K562 (cell line): ENCODE data around the gene ZBTB38. TPM values are rescaled to one million over a fixed set of nuclear protein-coding genes. Genes with fewer than 3 reads are reported as not detected.

ENCODE experiments used
- ATAC-seq: fragments of 200-7000 bp; cut with Tn5 transposase; 3 replicates; pipeline ENCODE4 v1.9.1; 2020; ENCODE audit warnings: moderate library complexity
- BruUV-seq: library from RNA; stranded (reverse); fragments of 400-500 nt; replicated peaks from 2 replicates; lab custom pipeline; 2021; lab: Mats Ljungman, UMichigan
- CTCF ChIA-PET: fragments of 300-600 bp; formaldehyde crosslinking; extraction: SDS; loops from one replicate; lab custom pipeline; 2021; ENCODE audit warnings: low intra/inter-chr PET ratio; lab: Yijun Ruan, JAX
- POLR2A ChIA-PET: fragments of 300-600, 350-650 bp; sonication (Branson Sonifier 250); formaldehyde crosslinking; extraction: SDS; loops from one replicate; lab custom pipeline; 2021; ENCODE audit warnings: antibody characterized with exemption, inconsistent platforms; lab: Yijun Ruan, JAX
- DNase-seq, 4 experiments: peaks; one replicate each; pipeline versions ENCODE4 v3.0.0 to v3.0.0-alpha.2; 2011 to 2018; ENCODE audit warnings: low spot score in 3 of 4, mixed read lengths in 3 of 4; ENCODE audit errors: extremely low read depth in 1 of 4
- FAIRE-seq: peaks from 2 replicates; lab custom pipeline; 2011; peaks lifted over from hg19 to GRCh38; lab: Jason Lieb, UNC
- H2AFZ ChIP-seq: 2 replicates; pipeline ENCODE4 v1.6.0; 2011; ENCODE audit warnings: low read depth, low read length, control low read depth, inconsistent platforms
- H3K27ac ChIP-seq: fragments of 200-600 bp; 3 replicates; pipeline ENCODE4 v1.8.0; 2011; ENCODE audit warnings: low read depth, mild to moderate bottlenecking, control low read depth, inconsistent platforms, low read length, moderate library complexity, mixed read lengths; ENCODE audit errors: extremely low read depth
- H3K27me3 ChIP-seq, 2 experiments: fragments of 300-600 bp in 1 of 2; 2 replicates in 1 of 2; 3 replicates in 1 of 2; pipeline versions ENCODE4 v1.6.0 to v1.8.0; 2011; ENCODE audit warnings: inconsistent platforms in 2 of 2, low read length in 2 of 2, mild to moderate bottlenecking in 1 of 2, mixed read lengths in 1 of 2, moderate library complexity in 1 of 2; ENCODE audit not compliant: control insufficient read depth in 2 of 2, insufficient read depth in 2 of 2
- H3K36me3 ChIP-seq: fragments of 300-600 bp; 3 replicates; pipeline ENCODE4 v1.8.0; 2011; ENCODE audit warnings: mild to moderate bottlenecking, low read length, inconsistent platforms; ENCODE audit not compliant: control insufficient read depth, insufficient read depth
- H3K4me1 ChIP-seq, 2 experiments: fragments of 200-600 bp in 1 of 2; replicated peaks in 1 of 2; 2 replicates in 1 of 2; 3 replicates in 1 of 2; pipeline versions ENCODE4 v1.5.1 to v1.8.0; 2011; ENCODE audit warnings: inconsistent platforms in 2 of 2, low read length in 2 of 2, mild to moderate bottlenecking in 1 of 2, mixed read lengths in 1 of 2, moderate library complexity in 1 of 2; ENCODE audit not compliant: control insufficient read depth in 2 of 2, insufficient read depth in 2 of 2
- H3K4me2 ChIP-seq: 2 replicates; pipeline ENCODE4 v1.6.1; 2011; ENCODE audit warnings: low read length, control low read depth, inconsistent platforms, mixed read lengths; ENCODE audit not compliant: insufficient read depth
- H3K4me3 ChIP-seq: fragments of 200-600 bp; sonication (generic), shearing (Covaris generic); 2 replicates; pipeline ENCODE4 v1.5.1; 2016; ENCODE audit warnings: control low read depth, inconsistent platforms
- H3K79me2 ChIP-seq: fragments of 200-600 bp; 3 replicates; pipeline ENCODE4 v1.8.0; 2011; ENCODE audit warnings: low read length, inconsistent platforms; ENCODE audit not compliant: control insufficient read depth, insufficient read depth
- H3K9ac ChIP-seq, 2 experiments: 2 replicates each; pipeline versions ENCODE4 v1.6.0 to v1.6.1; 2011; ENCODE audit warnings: low read depth in 2 of 2, low read length in 2 of 2, control low read depth in 1 of 2, inconsistent platforms in 1 of 2, mild to moderate bottlenecking in 1 of 2, mixed read lengths in 1 of 2; ENCODE audit not compliant: insufficient read depth in 1 of 2
- H3K9me1 ChIP-seq: one replicate; pipeline ENCODE4 v1.6.0; 2011; ENCODE audit warnings: inconsistent platforms, mild to moderate bottlenecking, low read length, moderate library complexity; ENCODE audit not compliant: control insufficient read depth, insufficient read depth
- H3K9me3 ChIP-seq: replicated peaks from 2 replicates; pipeline ENCODE4 v1.5.1; 2011; ENCODE audit warnings: low read depth, low read length, inconsistent platforms; ENCODE audit not compliant: control insufficient read depth, insufficient read depth
- H4K20me1 ChIP-seq: replicated peaks from 2 replicates; pipeline ENCODE4 v1.6.1; 2011; ENCODE audit warnings: low read length, inconsistent platforms, mixed read lengths; ENCODE audit not compliant: control insufficient read depth, insufficient read depth
- CBFA2T2 ChIP-seq: fragments of 450-650 bp; conservative IDR thresholded peaks from 2 replicates; pipeline ENCODE4 v1.6.1; 2017; ENCODE audit warnings: mild to moderate bottlenecking
- KDM5B ChIP-seq: fragments of 200-600 bp; sonication (generic); IDR thresholded peaks from 2 replicates; pipeline ENCODE4 v1.6.1; 2012; ENCODE audit warnings: low read depth, mild to moderate bottlenecking, moderate library complexity, low read length, control low read depth, inconsistent platforms; ENCODE audit not compliant: insufficient replicate concordance
- MBD1 ChIP-seq: fragments of 250-450 bp; sonication (Bioruptor Pico); IDR thresholded peaks from 2 replicates; pipeline ENCODE4 v1.8.0; 2022; ENCODE audit warnings: inconsistent platforms
- NFIC ChIP-seq: fragments of 450-650 bp; IDR thresholded peaks from 2 replicates; pipeline ENCODE4 v1.6.1; 2017; ENCODE audit warnings: mild to moderate bottlenecking, inconsistent platforms
- OTX1 ChIP-seq: fragments of 450-650 bp; formaldehyde crosslinking; IDR thresholded peaks from 2 replicates; pipeline ENCODE4 v1.4.0; 2022; ENCODE audit warnings: mild to moderate bottlenecking
- PRDM10 ChIP-seq: fragments of 450-650 bp; IDR thresholded peaks from 2 replicates; pipeline ENCODE4 v1.6.1; 2018; ENCODE audit not compliant: partially characterized antibody
- RCOR1 ChIP-seq, 2 experiments: IDR thresholded peaks; 2 replicates each; pipeline ENCODE4 v1.6.1; 2012; ENCODE audit warnings: low read depth in 2 of 2, low read length in 2 of 2, borderline replicate concordance in 1 of 2, improper control_type of control experiment in 1 of 2
- RNF2 ChIP-seq: sonication (generic); IDR thresholded peaks from 2 replicates; pipeline ENCODE4 v1.6.1; 2016
- SMARCE1 ChIP-seq: fragments of 450-650 bp; IDR thresholded peaks from 2 replicates; pipeline ENCODE4 v1.7.1; 2016; ENCODE audit warnings: mild to moderate bottlenecking
- THRAP3 ChIP-seq: fragments of 450-650 bp; IDR thresholded peaks from 2 replicates; pipeline ENCODE4 v1.6.1; 2016; ENCODE audit warnings: mild to moderate bottlenecking, inconsistent platforms, borderline replicate concordance
- ZNF263 ChIP-seq: sonication (generic); formaldehyde crosslinking; IDR thresholded peaks from 2 replicates; pipeline ENCODE4 v1.8.0; 2022; ENCODE audit warnings: mild to moderate bottlenecking, missing genetic modification reagents, borderline replicate concordance
- ZNF274 ChIP-seq: IDR thresholded peaks from 2 replicates; pipeline ENCODE4 v1.6.1; 2011; ENCODE audit warnings: low read depth, mild to moderate bottlenecking, low read length, moderate library complexity, borderline replicate concordance
- ZNF436 ChIP-seq: fragments of 250-450, 450-650 bp; sonication (Bioruptor Pico); formaldehyde crosslinking; IDR thresholded peaks from 2 replicates; pipeline ENCODE4 v1.7.0; 2020; ENCODE audit warnings: mild to moderate bottlenecking
- ZNF586 ChIP-seq: fragments of 450-650 bp; formaldehyde crosslinking; conservative IDR thresholded peaks from 2 replicates; pipeline ENCODE4 v1.4.0; 2020; ENCODE audit warnings: mild to moderate bottlenecking, moderate library complexity
- WGBS: fragments of 100-300 bp; shearing (Covaris generic); methylation state at CpG from one replicate; pipeline ENCODE4 v1.1.6; 2016; ENCODE audit warnings: low coverage, mixed read lengths; ENCODE audit not compliant: insufficient coverage; ENCODE audit errors: missing lambda C conversion rate; 5-methylcytosine and 5-hydroxymethylcytosine counted together
- in situ Hi-C: fragments of 300-500 bp; cut with MboI; formaldehyde crosslinking; loops from 4 replicates; pipeline ENCODE4 v1.15.0; 2018; ENCODE audit warnings: inconsistent platforms, mixed read lengths
- intact Hi-C: fragments of 100-400 bp; cut with micrococcal nuclease; formaldehyde crosslinking; loops from 2 replicates; pipeline ENCODE4 v1.14.2; 2022
- polyA plus RNA-seq, 8 experiments: library from polyadenylated mRNA; depleted of rRNA in 4 of 8; stranded (reverse) in 5 of 8; unstranded in 3 of 8; fragments of >200 nt; fragmentation: Nextera tagmentation in 2 of 8; fragmentation: Illumina TruSeq in 1 of 8; extraction: Ambion mirVana in 2 of 8; extraction: Trizol in 1 of 8; gene quantifications; 2 replicates each; pipeline versions ENCODE4 v1.2.1 to v1.2.3, GENCODE V29; 2011 to 2014; ENCODE audit warnings: inconsistent platforms in 1 of 8, missing spikeins in 1 of 8
- total RNA-seq, 7 experiments: library from RNA; depleted of rRNA in 6 of 7; stranded (reverse); fragments of >200 nt in 6 of 7; fragmentation: Illumina TruSeq in 2 of 7; extraction: Trizol in 2 of 7; gene quantifications; 2 replicates each; pipeline versions ENCODE4 v1.2.1 to v1.2.3, GENCODE V29; 2011 to 2021; ENCODE audit warnings: low replicate concordance in 1 of 7
- TF ChIP-seq, protein P1 (sequence below): fragments of 250-450 bp; sonication (Bioruptor Pico); IDR thresholded peaks from 2 replicates; pipeline ENCODE4 v1.4.0; 2020
- TF ChIP-seq, protein P2 (sequence below): fragments of 250-450 bp; sonication (Bioruptor Pico); IDR thresholded peaks from 2 replicates; pipeline ENCODE4 v1.5.0; 2021

The ZBTB38 gene
- total and polyA plus RNA-seq, 9 of the 15 experiments (the other 6 are each of a cell fraction or from before 2014, with no cell fraction given), result 12.1 to 39.4 (median 22.9) TPM

DNA sequence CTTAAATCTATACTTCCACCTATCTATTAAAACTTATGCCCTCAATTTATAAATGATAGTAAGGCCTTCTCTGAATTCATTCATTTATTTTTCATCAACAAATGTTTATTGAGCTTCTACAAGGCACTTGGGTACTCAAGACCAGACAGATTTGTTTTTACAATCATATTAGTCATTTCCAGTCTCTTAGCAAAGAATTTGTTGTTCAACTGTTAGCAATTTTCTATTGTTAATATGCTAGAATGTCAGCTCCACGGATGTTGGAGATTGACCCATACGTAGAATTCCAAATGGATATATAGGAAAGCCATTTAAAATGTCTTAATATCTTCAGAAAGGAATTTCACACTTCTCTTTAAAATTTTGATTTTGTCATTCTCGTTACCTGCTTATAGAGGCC lies 36.7 kb downstream of the ZBTB38 start:
- no peak overlapping the region for H3K4me3 ChIP-seq
- CTCF ChIA-PET, result no interaction called here
- intact Hi-C loops, result no loop called here
- ATAC-seq (no peak), FAIRE-seq (no peak), DNase-seq (no peak)
- H3K4me1 ChIP-seq, result peaks cover 0 to 8% of the 10 kb centered on the region in 2 experiments; a peak in 3 of 5 replicates
- POLR2A ChIA-PET, result interaction anchor here (0.9 to 1.5 kb wide), 3 partner anchors 8 to 19 kb away, joined by 3 read pairs; no protein-coding TSS in a partner anchor
- no peaks in the 10 kb centered on the region for H3K9me3 ChIP-seq
- H3K9ac ChIP-seq, result no peak overlapping the region
- no peak overlapping the region for H3K4me2 ChIP-seq
- H3K27me3 ChIP-seq, result no peaks in the 10 kb centered on the region
- H4K20me1 ChIP-seq, result no peaks in the 10 kb centered on the region
- WGBS, result 89% methylated on average over 3 of the region's 3 CpGs
- no peak overlapping the region for H3K27ac ChIP-seq
- in situ Hi-C loops, result no loop called here
- H3K9me1 ChIP-seq, result no peaks in the 10 kb centered on the region
- peaks cover 31% of the 10 kb centered on the region for H3K36me3 ChIP-seq
- no peak overlapping the region for H2AFZ ChIP-seq
- H3K79me2 ChIP-seq, result no peaks in the 10 kb centered on the region
- BruUV-seq, result no TSS peak
- no peak for TF ChIP-seq SMARCE1
- no peak for TF ChIP-seq NFIC
- TF ChIP-seq, protein P1, sequence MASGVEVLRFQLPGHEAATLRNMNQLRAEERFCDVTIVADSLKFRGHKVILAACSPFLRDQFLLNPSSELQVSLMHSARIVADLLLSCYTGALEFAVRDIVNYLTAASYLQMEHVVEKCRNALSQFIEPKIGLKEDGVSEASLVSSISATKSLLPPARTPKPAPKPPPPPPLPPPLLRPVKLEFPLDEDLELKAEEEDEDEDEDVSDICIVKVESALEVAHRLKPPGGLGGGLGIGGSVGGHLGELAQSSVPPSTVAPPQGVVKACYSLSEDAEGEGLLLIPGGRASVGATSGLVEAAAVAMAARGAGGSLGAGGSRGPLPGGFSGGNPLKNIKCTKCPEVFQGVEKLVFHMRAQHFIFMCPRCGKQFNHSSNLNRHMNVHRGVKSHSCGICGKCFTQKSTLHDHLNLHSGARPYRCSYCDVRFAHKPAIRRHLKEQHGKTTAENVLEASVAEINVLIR (CRISPR knock-in tag), result no peak
- no peak for TF ChIP-seq OTX1 (CRISPR knock-in tag)
- TF ChIP-seq ZNF586 (CRISPR knock-in tag), result no peak
- no peak for TF ChIP-seq MBD1 (CRISPR knock-in tag)
- no peak for TF ChIP-seq ZNF263
- no peak for TF ChIP-seq ZNF436 (CRISPR knock-in tag)
- no peak for TF ChIP-seq ZNF274
- no peak for TF ChIP-seq THRAP3
- TF ChIP-seq CBFA2T2, result no peak
- TF ChIP-seq RNF2, result no peak
- TF ChIP-seq RCOR1 (IDR thresholded peaks at IDR 0.05; ENCODE audit: borderline replicate concordance in 1 of 2, low read depth in 2 of 2, low read length in 2 of 2), result no peak
- TF ChIP-seq, protein P2, sequence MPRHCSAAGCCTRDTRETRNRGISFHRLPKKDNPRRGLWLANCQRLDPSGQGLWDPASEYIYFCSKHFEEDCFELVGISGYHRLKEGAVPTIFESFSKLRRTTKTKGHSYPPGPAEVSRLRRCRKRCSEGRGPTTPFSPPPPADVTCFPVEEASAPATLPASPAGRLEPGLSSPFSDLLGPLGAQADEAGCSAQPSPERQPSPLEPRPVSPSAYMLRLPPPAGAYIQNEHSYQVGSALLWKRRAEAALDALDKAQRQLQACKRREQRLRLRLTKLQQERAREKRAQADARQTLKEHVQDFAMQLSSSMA (CRISPR knock-in tag), result no peak
- TF ChIP-seq PRDM10, result no peak
- TF ChIP-seq KDM5B, result no peak
